Middle frontal gyrus (tissue), 1 donor: ENCODE measurements around the gene SEC14L5.

ENCODE experiments used
- DNase-seq: peaks from one replicate; pipeline ENCODE4 v3.0.0-alpha.2; 2015; ENCODE audit warnings: low spot score; ENCODE audit errors: extremely low spot score

SEC14L5 gene

GRCh38 chr16:5011637-5012036 lies 53.5 kb downstream of the SEC14L5 start:
- no peak for DNase-seq

DNA sequence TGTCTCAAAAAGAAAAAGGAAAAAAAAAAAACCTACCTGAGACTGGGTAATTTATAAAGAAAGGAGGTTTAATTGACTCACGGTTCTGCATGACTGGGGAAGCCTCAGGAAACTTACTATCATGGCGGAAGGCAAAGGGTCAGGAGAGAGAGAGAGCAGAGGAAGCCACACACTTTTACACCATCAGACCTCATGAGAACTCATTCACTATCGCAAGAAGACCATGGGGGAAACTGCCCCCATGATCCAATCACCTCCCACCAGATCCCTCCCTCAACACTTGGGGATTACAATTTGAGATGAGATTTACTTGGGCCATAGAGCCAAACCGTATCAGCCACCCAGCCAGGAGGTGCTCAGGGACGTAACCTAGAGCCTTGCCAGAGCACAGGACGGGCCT lies 54.8 kb downstream of the SEC14L5 start:
- no peak for DNase-seq

DNA sequence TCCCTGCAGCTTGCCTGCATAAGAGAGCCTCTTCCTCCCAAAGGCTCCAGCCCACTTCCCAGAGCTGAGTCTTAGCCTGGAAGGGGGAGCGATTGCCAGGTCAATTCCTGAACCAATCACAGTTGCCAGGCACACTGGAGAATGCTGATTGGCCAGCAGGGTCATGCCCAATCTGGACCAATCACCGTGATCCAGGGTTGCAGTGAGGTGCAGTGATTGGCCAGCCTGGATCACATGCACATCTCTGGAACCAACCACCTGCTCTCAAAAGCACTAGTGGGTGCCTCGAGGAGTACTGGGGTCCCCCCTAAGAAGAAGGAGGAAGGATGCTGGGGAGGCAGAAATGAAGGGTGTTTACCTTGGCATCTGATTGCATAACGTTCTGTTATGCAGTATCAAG lies 57.2 kb downstream of the SEC14L5 start:
- no peak for DNase-seq

- no peak for DNase-seq
Observed at GRCh38 chr16:5015887-5016286, 57.8 kb downstream of the SEC14L5 start.

- no peak for DNase-seq
Observed at GRCh38 chr16:5016967-5017677, 59.0 kb downstream of the SEC14L5 start.

DNA sequence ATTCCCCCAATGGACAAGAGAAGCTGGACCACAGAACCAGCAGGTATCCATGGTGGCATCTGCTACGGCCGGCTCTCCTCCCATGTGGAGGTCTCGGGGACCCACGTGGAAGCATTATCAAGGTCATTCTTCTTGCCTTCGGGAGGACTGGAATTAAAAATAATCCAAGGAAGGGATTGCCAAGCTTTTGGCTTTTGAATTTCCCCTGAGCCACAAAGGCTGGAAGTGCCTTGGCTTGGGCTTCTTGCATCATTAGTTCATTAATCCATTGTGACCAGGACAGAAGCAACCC lies 59.5 kb downstream of the SEC14L5 start:
- no peak for DNase-seq

DNA sequence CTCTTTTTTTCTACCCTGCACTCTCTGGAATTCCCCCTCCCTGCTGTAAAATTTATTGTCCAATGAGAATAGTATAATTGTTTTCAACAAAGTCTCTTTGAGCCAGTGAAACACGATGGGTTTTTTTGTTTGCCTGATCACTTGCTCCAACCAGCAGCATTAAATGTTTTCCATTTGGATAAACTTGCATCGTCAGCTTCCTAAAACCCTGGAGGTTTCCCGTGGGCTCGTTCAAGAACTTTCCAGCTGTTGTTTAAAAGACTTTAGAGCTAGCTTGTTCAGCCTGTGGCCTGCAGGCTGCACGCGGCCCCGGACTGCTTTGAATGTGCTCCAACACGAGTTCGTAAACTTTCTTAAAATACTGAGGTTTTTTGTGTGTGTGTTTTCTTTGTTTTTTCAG lies 60.7 kb downstream of the SEC14L5 start:
- no peak for DNase-seq

- no peak for DNase-seq
Observed at GRCh38 chr16:5019775-5020174, 61.6 kb downstream of the SEC14L5 start.

- peak; percentile 62 for DNase-seq
Observed at GRCh38 chr16:5020551-5020950, 62.4 kb downstream of the SEC14L5 start.

DNA sequence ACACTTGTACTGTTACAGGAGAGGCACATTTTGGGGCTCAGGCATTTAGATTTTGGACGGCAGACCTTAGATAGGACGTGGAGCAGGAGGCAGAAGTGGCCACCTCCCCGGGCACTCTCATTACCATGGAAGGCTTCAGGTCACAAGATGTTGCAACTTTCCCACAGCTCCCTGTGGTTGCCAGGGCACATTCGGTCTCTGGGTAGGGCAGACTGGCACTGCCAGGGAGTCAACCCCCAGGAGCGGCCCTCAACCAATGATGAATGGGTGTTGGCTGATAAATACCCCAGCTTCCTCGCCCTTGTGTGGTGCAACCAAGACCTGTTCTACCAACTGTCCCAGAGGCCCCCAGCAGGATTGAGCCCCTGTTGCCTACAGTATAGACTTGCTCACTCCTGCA lies 64.4 kb downstream of the SEC14L5 start:
- DNase-seq, result no peak

- DNase-seq, result no peak
Observed at GRCh38 chr16:5024632-5025031, 66.5 kb downstream of the SEC14L5 start.

DNA sequence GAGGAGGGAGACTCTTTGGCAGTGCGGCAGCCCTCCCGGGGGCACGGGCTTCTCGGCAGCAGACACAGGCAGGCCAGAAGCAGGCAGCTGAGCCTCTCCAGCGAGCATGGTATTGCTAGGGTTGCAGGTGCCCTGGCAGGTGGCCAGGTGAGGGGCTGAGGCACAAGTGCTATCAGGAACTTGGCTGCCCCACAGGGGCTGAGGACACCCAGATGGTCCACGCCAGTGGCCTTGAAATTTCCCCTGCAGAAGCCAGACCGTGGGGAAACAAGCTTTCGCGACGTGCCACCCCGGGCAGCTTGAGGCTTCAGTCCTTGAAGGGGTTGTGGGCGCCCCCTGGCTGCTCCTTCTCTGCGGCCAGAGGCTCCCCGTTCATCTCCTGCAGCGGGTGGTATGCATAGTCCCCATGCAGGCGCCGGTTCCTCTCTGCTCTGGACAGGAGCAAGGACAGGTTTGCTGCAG lies 67.1 kb downstream of the SEC14L5 start:
- peak; percentile 56 for DNase-seq

- DNase-seq, result no peak
Observed at GRCh38 chr16:5026664-5027063, 68.5 kb downstream of the SEC14L5 start.

DNA sequence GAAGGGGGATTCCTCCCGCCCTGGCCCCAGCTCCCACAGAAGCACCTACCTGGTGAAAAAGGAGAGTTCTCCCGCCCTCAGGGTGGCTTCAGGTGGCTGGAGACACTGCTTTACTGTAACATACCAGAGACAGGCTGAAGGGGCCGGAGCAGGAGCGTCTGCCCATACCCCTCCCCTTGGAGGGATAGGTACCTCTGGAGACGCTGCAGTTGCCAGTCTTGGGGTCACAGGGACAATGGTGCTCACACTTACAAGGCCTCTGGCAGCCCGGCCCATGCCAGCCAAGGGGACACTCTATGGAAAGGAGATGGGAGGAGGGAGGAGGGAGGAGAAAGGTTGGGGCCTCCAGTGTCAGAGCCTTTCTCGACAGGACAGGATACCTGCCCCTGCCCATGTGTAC lies 69.0 kb downstream of the SEC14L5 start:
- no peak for DNase-seq

GRCh38 chr16:5027575-5028235 lies 69.6 kb downstream of the SEC14L5 start:
- DNase-seq, result no peak

- DNase-seq, result peak; percentile 39
Observed at GRCh38 chr16:5028950-5029475, 70.9 kb downstream of the SEC14L5 start.

DNA sequence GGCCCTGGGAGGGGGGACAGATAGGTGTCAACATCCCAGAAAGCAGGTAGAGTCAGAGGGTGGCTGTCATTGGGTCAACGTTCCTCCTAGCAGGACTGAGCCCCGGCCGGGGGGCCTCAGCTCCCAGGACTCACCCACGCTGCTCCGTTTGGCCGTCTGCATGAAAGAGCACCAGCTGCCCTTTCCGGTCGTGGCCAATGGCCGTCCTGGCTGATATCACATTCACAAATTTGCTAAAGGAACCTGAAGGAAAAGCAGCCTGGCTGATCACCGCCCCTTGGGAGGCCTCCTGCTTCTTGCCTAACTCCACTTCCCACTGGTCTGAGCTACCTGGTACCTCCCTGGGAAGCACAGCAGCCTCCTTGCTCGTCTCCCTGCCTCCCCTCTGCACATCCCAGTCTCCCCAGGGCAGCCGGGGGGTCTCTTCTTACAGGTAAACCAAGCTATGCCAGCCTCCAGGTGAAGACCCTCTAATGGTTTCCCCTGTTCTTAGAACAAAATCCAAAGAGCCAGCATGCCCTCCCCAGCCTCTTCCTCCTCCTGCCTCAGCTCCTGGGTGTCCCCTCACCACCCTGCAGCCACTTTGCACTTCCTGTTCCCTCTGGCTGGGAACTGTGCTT lies 72.2 kb downstream of the SEC14L5 start:
- DNase-seq, result no peak

DNA sequence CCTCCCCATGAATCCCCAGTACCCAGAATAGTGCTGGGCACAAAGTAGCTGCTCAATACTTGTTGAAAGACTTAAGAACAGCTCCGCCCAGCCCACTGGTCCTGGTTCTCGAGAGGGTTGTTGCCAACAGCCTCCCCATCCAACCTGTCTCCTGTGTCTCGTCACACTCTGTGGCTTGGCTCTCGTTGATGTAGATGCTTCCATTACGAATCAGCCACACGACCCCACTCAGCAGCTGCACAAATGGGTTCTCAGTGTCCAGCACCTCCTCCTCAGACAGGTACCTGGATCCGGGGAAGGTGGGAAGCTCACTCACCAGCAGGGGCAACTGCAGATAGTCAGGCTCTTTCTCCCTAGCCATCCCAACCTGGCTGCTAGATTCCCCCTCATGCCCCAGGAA lies 73.5 kb downstream of the SEC14L5 start:
- no peak for DNase-seq

DNA sequence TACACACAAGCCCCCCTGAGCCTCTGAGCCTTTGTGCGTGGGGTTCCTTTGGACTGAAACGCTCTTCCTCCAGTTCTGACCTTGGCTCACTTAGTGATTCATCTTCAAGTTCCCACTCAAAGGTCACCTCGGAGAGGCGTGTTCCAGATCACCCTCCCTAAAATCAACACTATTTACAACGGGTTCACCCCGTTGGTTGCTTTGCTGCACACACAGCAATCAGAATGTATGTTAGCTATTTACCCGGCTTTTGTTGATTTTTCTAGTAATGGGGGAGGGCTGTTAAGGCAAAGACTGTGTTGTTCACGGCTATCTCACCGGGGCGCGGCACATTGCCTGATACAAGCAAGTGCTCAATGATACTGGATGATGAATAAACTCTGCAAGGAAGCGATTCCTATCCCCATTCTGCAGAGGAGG lies 74.6 kb downstream of the SEC14L5 start:
- DNase-seq, result no peak

DNA sequence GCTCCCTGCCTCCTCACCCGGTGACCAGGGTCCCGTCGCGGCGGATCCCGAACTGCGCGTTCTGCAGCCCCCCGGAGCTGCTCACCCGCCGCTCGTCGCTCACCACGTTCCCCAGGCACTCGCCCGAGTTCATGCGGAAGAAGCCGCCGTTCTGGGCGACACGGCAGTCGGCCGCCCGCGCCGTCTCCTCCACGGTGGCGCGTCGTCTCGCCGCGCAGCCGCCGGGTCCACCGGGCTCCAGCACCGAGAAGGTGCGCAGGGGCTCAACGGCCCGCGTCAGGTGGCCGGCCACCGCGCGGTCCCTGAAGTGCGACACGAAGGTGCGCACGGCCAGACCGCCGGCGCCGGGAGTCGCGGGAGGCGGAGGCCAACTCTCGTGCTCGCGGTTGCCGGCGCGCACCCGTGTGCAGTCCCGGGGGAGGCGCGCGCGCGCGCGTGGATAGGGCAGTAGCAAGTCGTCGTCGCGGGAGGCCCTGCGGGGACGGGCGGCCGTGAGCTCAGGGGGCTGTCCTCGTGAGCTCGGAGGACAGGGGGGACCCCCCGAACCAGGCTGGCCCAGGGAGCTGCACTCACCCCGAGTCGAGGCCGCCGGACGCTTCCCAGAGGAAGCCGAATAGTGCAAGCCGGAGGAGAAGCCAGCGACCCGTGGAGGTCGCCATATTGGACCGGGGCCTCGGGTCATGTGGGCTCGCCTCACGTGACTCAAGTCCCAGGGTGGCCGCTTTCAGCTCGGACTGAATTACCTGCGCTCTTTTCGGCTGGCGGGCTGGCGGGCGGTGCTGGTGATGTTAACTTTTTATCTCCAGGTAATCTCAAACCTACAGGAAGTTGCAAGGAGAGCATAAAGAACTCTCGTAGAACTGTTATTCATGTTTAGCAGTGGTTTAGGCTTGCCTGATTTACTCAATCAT lies 75.4 kb downstream of the SEC14L5 start, which contains the start of gene NAGPA:
Gene NAGPA (minus strand): TSS at position 680 of the 911 bp plus-strand sequence. CDS start 21 bp downstream, at position 659.
- peak; percentile 68 for DNase-seq

GRCh38 chr16:5034167-5034523 lies 76.0 kb downstream of the SEC14L5 start:
- no peak for DNase-seq

GRCh38 chr16:5035909-5036227 lies 77.7 kb downstream of the SEC14L5 start:
- DNase-seq, result no peak
